ENCODE results near the gene FGD1.
"Not testable (repeated sequence)": the region's sequence is repeated elsewhere in the genome, so short reads cannot be mapped to it uniquely, and the experiment has no call there.

FGD1 gene

DNA sequence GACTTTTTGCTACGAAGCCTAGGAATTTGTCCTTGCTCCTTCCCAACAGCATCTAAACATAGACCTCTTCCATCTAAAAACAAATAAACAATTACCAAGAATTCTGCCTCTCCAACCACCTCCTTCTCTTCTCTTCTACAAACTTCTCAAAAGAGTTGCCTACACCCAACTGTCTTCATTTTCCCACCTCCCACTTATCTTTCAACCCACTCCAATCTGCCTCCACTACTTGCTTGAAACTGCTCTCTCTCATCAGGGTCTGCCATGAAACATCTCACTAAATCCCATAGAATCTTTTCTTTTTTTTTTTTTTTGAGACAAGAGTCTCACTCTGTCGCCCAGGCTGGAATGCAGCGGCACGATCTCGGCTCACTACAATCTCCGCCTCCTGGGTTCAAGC is 902 bp upstream of the FGD1 start:
- no peak overlapping the region for H3K9ac ChIP-seq
- H3K27me3 ChIP-seq = peaks cover 27 to 87% (median 70%) of the 10 kb centered on the region in 11 experiments
- H3K4me2 ChIP-seq = peak overlapping the region in 1 of 11 experiments; percentile 4; a peak in 2 of 22 replicates
- no peak overlapping the region for H3K4me3 ChIP-seq
- TF ChIP-seq Cebpa-rat (IDR thresholded peaks at IDR 0.05) = no peak
- H3K9me3 ChIP-seq (replicated peaks in 1 of 11) = peaks cover 0 to 12% (median 0%) of the 10 kb centered on the region in 11 experiments; a peak in 7 of 22 replicates
- H3K27ac ChIP-seq = no peak overlapping the region
- peaks cover 0 to 4% (median 0%) of the 10 kb centered on the region in 11 experiments; a peak in 1 of 22 replicates for H4K20me1 ChIP-seq
- peaks cover 0 to 10% (median 0%) of the 10 kb centered on the region in 10 experiments; a peak in 7 of 20 replicates for H3K4me1 ChIP-seq
- no peaks in the 10 kb centered on the region for H3K36me3 ChIP-seq

DNA sequence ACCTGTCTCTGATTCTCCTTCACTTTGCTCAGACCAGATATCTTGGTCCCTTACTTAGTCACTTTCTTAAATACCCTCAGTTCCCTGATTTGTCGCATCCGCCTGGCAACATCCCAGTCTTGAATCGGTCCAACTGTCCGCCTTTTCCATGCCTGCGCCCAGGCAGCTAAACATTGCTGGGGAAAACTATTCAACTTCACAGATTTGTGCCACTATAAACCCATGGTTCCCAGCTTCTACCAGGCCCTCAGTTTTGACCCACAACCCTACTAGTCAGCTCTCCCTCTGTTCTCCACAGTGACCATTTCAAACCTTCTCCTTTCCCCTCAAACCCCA is 451 bp upstream of the FGD1 start:
- no peak for TF ChIP-seq Cebpa-rat (IDR thresholded peaks at IDR 0.05)
- Histone ChIP-seq H3K27me3 (peaks cover 27 to 86% (median 71%) of the 10 kb centered on the region in 11 experiments), H3K9me3 (replicated peaks in 1 of 11) (peaks cover 0 to 12% (median 0%) of the 10 kb centered on the region in 11 experiments; a peak in 7 of 22 replicates), H3K4me3 (peak overlapping the region in 7 of 10 experiments; percentile 58 to 75 (median 69); a peak in 8 of 20 replicates), H3K27ac (no peak overlapping the region), H3K4me2 (peak overlapping the region; percentile 43 to 92 (median 88); a peak in 15 of 22 replicates), H3K9ac (peak overlapping the region in 1 of 11 experiments; percentile 82; a peak in 1 of 22 replicates), H3K4me1 (peaks cover 0 to 10% (median 0%) of the 10 kb centered on the region in 10 experiments; a peak in 7 of 20 replicates), H4K20me1 (peaks cover 0 to 4% (median 0%) of the 10 kb centered on the region in 11 experiments; a peak in 1 of 22 replicates), H3K36me3 (no peaks in the 10 kb centered on the region)

DNA sequence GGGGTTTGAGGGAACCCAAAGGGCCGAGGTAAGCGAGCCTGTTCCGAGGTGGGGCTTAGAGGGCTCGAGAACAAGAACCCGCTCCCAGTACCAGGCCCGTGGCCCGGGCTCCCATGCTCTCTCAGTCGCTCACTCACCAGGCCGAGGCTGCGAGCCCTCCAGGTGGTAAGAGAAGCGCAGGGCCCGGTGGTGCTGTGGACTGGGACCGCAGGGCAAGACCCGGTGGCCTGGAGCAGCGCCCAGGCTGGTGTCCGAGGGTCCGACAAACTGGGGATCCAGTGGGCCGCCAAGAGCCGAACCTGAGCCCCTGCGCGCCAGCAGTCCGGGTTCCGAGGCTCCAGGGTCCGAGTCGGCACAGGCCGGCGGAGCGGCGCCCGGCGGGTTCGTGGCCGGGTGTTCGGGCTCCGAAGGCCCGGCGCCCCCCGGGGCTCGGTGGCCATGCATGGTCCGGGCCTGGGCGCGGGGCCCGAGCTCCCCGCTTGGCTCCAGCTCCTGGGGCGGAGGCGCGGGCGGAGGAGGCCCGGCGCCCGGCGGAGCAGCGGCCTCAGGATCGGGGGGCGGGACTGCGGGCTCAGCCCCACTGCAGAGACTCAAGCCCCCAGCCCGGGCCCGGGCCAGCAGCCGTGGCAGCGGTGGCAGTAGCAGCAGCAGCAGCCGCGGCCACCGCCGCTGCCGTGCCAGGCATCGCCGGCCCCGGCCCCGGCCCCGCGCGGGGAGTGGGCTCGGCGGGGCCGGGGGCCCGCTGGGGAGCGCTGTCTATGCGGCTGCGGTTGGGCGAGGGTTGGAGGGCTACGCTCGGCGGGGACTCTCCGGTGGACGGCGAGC is 833 bp downstream of the FGD1 start:
- Histone ChIP-seq H3K4me2 (peak overlapping the region; percentile 78 to 92 (median 88)), H3K27me3 (peaks cover 27 to 85% (median 70%) of the 10 kb centered on the region in 11 experiments), H3K36me3 (no peaks in the 10 kb centered on the region), H3K4me3 (peak overlapping the region; percentile 58 to 75 (median 68)), H3K9ac (peak overlapping the region; percentile 56 to 82 (median 72)), H3K9me3 (replicated peaks in 1 of 11) (peaks cover 0 to 12% (median under 1%) of the 10 kb centered on the region in 11 experiments; a peak in 7 of 22 replicates), H4K20me1 (peaks cover 0 to 4% (median 0%) of the 10 kb centered on the region in 11 experiments; a peak in 1 of 22 replicates), H3K27ac (peak overlapping the region in 6 of 11 experiments; percentile 36 to 49 (median 42); a peak in 10 of 22 replicates), H3K4me1 (peaks cover 0 to 10% (median 0%) of the 10 kb centered on the region in 10 experiments; a peak in 7 of 20 replicates)
- no peak for TF ChIP-seq Cebpa-rat (IDR thresholded peaks at IDR 0.05)

DNA sequence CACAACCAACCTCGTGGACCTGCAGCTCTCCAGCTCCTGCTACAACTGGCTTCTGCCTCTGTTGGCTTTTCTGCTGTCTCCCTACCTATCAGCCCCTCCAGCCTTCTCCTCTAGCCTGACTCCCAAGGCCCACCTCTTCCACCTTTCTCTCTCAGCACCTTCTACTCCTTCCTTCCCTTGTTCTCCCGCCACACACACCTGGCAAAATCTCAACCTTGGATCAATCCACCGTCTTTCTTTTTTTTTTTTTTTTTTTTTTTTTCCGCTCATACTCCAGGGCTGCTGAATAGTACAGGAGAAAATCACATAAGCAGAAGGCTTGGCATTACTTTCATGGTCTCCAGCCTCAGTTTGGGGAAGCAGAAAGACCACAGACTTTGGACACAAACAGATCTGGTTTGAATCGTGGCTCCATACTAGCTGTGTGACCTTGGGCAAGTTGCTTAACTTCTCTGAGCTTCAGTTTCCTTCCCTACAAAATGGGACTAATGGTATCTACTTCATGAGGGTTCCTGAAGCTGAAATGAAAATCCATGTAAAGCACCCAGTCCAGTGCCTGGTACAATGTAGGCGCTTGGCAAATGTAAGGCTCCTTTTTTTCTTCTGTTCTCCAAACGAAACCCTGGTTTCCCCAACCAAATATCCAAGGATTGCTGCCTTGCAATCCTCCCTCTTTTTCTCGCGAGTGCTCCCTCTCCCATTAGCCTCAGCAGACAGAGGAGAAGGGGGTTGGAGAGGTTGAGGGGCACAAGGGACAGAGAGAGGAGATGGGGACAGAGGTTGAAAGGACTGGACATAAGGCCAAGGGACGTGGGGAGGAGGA is 1.7 kb downstream of the FGD1 start:
- H3K4me3 ChIP-seq = peak overlapping the region in 9 of 10 experiments; percentile 65 to 75 (median 69); a peak in 15 of 20 replicates
- peaks cover 0 to 10% (median 0%) of the 10 kb centered on the region in 10 experiments; a peak in 7 of 20 replicates for H3K4me1 ChIP-seq
- peak overlapping the region; percentile 78 to 92 (median 88); a peak in 21 of 22 replicates for H3K4me2 ChIP-seq
- H3K9ac ChIP-seq = peak overlapping the region in 8 of 11 experiments; percentile 70 to 82 (median 74); a peak in 15 of 22 replicates
- no peak for TF ChIP-seq Cebpa-rat (IDR thresholded peaks at IDR 0.05)
- peaks cover 27 to 78% (median 63%) of the 10 kb centered on the region in 11 experiments for H3K27me3 ChIP-seq
- peaks cover 6 to 20% (median 8%) of the 10 kb centered on the region in 11 experiments; a peak in 18 of 22 replicates for H3K9me3 ChIP-seq (replicated peaks in 1 of 11)
- 0 out of 22 replicates have a peak overlapping the region, but pooled peaks of 1 of the 11 experiments have one; percentile 49 for H3K27ac ChIP-seq
- peaks cover 0 to 4% (median 0%) of the 10 kb centered on the region in 11 experiments; a peak in 1 of 22 replicates for H4K20me1 ChIP-seq
- H3K36me3 ChIP-seq = no peaks in the 10 kb centered on the region

DNA sequence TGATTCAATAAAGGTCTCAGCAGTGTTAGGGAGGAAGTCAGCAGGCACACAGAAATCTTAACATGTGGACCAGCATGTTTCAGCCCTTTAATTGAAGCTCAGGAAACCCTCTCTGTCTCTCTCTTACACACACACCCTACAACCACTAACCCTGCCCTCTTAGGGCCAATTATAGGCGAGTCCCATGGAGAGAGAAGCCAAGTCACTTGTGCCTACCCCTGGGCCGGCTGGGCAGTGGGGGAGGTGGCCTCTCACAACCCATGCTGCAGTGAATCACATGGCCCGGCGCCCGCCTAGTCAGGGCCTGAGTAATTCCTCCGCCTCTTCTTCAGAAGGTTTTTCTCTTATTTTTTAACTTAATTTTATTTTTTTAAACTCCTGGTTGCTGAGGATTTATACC is 3.7 kb downstream of the FGD1 start:
- H3K4me3 ChIP-seq = no peak overlapping the region
- no peaks in the 10 kb centered on the region for H3K36me3 ChIP-seq
- H4K20me1 ChIP-seq = peaks cover 0 to 4% (median 0%) of the 10 kb centered on the region in 11 experiments; a peak in 1 of 22 replicates
- H3K4me2 ChIP-seq = no peak overlapping the region
- peaks cover 0 to 10% (median 0%) of the 10 kb centered on the region in 10 experiments; a peak in 7 of 20 replicates for H3K4me1 ChIP-seq
- no peak overlapping the region for H3K9ac ChIP-seq
- H3K9me3 ChIP-seq (replicated peaks in 1 of 11) = peaks cover 9 to 21% (median 15%) of the 10 kb centered on the region in 11 experiments; a peak in 19 of 22 replicates
- no peak for TF ChIP-seq Cebpa-rat (IDR thresholded peaks at IDR 0.05)
- H3K27me3 ChIP-seq = peaks cover 16 to 60% (median 51%) of the 10 kb centered on the region in 11 experiments; a peak in 21 of 22 replicates
- no peak overlapping the region for H3K27ac ChIP-seq

DNA sequence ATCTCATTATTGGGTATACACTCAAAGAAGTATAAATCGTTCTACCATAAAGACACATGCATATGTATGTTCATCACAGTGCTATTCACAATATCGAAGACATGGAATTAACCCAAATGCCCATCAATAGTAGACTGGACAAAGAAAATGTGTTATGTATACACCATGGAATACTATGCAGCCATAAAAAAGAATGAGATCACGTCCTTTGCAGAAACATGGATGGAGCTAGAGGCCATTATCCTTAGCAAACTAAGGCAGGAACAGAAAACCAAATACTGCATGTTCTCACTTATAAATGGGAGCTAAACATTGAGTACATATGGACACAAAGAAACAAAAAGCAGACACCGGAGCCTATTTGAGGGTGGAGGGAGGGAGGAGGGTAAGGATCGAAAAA is 6.2 kb downstream of the FGD1 start:
- H3K27me3 ChIP-seq = peaks cover 5 to 50% (median 39%) of the 10 kb centered on the region in 11 experiments
- not testable (repeated sequence) for H4K20me1 ChIP-seq, H3K4me1 ChIP-seq, H3K27ac ChIP-seq, H3K9ac ChIP-seq, H3K36me3 ChIP-seq, H3K4me2 ChIP-seq, H3K4me3 ChIP-seq
- H3K9me3 ChIP-seq (replicated peaks in 1 of 11) = peaks cover 9 to 16% (median 13%) of the 10 kb centered on the region in 11 experiments; a peak in 19 of 22 replicates

DNA sequence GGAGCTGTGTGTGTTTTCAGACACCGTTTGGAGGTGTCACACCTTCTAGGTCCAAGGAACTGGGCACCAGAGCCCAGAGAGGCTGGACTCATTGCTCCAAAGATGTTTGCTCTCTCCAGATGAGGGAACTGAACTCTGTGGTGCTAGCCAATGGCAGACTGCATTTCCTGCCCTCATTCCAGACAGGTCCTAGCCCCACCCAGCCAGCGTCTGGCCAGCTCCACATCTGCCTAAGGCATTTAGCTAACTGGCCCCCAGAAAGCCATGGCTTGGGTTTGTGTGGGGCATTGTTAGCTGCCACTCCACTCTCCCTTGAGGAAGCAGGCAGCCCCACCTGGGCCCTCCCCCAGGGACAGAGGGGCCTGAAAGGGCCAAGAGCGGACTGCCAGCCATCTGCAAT is 11.4 kb downstream of the FGD1 start:
- Histone ChIP-seq H3K4me3 (no peak overlapping the region), H3K4me1 (peaks cover 2 to 15% (median 8%) of the 10 kb centered on the region in 10 experiments; a peak in 15 of 20 replicates), H3K27me3 (peaks cover 25 to 60% (median 54%) of the 10 kb centered on the region in 11 experiments), H3K27ac (no peak overlapping the region), H3K9ac (no peak overlapping the region), H3K4me2 (peak overlapping the region in 1 of 11 experiments; percentile 12; a peak in 2 of 22 replicates), H3K9me3 (replicated peaks in 1 of 11) (peaks cover 3 to 12% (median 6%) of the 10 kb centered on the region in 11 experiments; a peak in 15 of 22 replicates), H3K36me3 (no peaks in the 10 kb centered on the region), H4K20me1 (peaks cover 0 to 8% (median 0%) of the 10 kb centered on the region in 11 experiments; a peak in 4 of 22 replicates)
- TF ChIP-seq Cebpa-rat (IDR thresholded peaks at IDR 0.05) = no peak

DNA sequence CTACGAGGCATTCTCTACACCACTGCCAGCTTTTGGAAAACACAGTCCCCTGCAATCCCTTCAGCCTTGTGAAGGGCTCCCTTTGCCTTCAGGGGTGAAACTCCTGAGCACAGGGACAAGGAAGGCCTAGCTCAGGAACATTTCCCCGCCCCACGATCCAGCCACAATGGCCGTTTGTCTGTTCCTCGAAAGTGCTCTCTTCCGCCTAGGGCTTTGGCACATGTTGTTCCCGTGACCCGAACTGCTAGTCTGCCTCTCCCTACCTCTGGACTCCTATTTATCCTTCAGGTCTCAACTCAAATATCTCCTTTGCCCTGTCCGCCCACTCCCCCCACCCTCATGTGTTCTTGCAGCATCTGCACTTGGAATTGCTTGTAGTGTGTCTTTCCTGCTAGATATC is 12.1 kb downstream of the FGD1 start:
- H3K9me3 ChIP-seq (replicated peaks in 1 of 11) = peaks cover 0 to 5% (median 0%) of the 10 kb centered on the region in 11 experiments; a peak in 2 of 22 replicates
- no peak overlapping the region for H3K9ac ChIP-seq
- H3K4me3 ChIP-seq = no peak overlapping the region
- no peak overlapping the region for H3K27ac ChIP-seq
- peaks cover 32 to 67% (median 61%) of the 10 kb centered on the region in 11 experiments for H3K27me3 ChIP-seq
- no peak for TF ChIP-seq Cebpa-rat (IDR thresholded peaks at IDR 0.05)
- H3K4me2 ChIP-seq = no peak overlapping the region
- peaks cover 0 to 13% (median 0%) of the 10 kb centered on the region in 11 experiments; a peak in 4 of 22 replicates for H4K20me1 ChIP-seq
- H3K36me3 ChIP-seq = no peaks in the 10 kb centered on the region
- peaks cover 9 to 22% (median 15%) of the 10 kb centered on the region in 10 experiments; a peak in 16 of 20 replicates for H3K4me1 ChIP-seq

Data from BLaER1 treated with 17β-estradiol and CSF1 and Interleukin-3, amounts not matched to agents 10 nM and 100 nM (cell line).